Skin epidermis (tissue), 12 donors: ENCODE results near the gene COL4A2.

Experiments
- H3K27ac ChIP-seq, 21 experiments: fragments of 200-600 bp; sonication (generic) in 11 of 21; one replicate each; pipeline ENCODE4 v1.5.0; 2020; ENCODE audit warnings: mild to moderate bottlenecking in 3 of 21, inconsistent platforms in 2 of 21, moderate library complexity in 2 of 21
- H3K4me3 ChIP-seq, 7 experiments: fragments of 200-600 bp; sonication (generic) in 2 of 7; one replicate each; pipeline ENCODE4 v1.5.0; 2020; ENCODE audit warnings: inconsistent platforms in 2 of 7, mild to moderate bottlenecking in 2 of 7, moderate library complexity in 1 of 7

The COL4A2 gene

GRCh38 chr13:110506859-110507566, 199.9 kb downstream of the COL4A2 start:
- H3K27ac ChIP-seq, result no peak overlapping the region
- H3K4me3 ChIP-seq, result no peak overlapping the region

DNA sequence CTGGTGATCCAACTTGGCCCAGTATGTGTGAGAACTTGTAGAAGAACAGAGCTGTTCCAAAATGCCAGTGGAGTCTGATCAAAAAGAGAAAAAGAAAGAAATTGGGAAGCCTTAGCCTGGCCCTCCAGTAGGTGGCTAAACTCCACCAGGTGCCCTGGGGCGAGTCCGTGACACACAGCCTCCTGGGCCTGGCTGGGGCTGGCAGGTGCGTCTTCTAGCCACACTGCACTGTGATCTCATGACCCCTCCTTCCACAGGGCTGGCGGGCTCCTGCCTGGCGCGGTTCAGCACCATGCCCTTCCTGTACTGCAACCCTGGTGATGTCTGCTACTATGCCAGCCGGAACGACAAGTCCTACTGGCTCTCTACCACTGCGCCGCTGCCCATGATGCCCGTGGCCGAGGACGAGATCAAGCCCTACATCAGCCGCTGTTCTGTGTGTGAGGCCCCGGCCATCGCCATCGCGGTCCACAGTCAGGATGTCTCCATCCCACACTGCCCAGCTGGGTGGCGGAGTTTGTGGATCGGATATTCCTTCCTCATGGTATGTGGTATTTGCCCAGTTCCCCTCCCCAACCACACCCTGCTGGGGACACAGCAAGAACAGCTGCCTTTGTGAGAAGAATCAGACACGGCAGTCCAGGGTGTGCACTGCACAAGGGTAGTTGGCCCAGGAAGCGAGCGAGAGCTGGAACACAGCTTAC, 200.7 kb downstream of the COL4A2 start:
- H3K4me3 ChIP-seq, result no peak overlapping the region

GRCh38 chr13:110509478-110509926, 202.4 kb downstream of the COL4A2 start:
- Histone ChIP-seq H3K27ac (no peak overlapping the region), H3K4me3 (no peak overlapping the region)

More for the DNA sequence above, 200.7 kb downstream of the COL4A2 start:
- peak overlapping the region in 1 of 21 experiments; percentile 20 for H3K27ac ChIP-seq

GRCh38 chr13:110509971-110510786, 203.1 kb downstream of the COL4A2 start:
- no peak overlapping the region for H3K27ac ChIP-seq

GRCh38 chr13:110511509-110512181, 204.6 kb downstream of the COL4A2 start:
- no peak overlapping the region for H3K27ac ChIP-seq

More at GRCh38 chr13:110509971-110510786, 203.1 kb downstream of the COL4A2 start:
- no peak overlapping the region for H3K4me3 ChIP-seq

DNA sequence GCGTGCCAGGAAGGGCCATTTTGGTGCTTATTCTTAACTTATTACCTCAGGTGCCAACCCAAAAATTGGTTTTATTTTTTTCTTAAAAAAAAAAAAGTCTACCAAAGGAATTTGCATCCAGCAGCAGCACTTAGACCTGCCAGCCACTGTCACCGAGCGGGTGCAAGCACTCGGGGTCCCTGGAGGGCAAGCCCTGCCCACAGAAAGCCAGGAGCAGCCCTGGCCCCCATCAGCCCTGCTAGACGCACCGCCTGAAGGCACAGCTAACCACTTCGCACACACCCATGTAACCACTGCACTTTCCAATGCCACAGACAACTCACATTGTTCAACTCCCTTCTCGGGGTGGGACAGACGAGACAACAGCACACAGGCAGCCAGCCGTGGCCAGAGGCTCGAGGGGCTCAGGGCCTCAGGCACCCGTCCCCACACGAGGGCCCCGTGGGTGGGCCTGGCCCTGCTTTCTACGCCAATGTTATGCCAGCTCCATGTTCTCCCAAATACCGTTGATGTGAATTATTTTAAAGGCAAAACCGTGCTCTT, 205.2 kb downstream of the COL4A2 start:
- Histone ChIP-seq H3K27ac (no peak overlapping the region), H3K4me3 (no peak overlapping the region)

More at GRCh38 chr13:110511509-110512181, 204.6 kb downstream of the COL4A2 start:
- H3K4me3 ChIP-seq, result no peak overlapping the region

GRCh38 chr13:110516500-110516899, 209.4 kb downstream of the COL4A2 start:
- H3K27ac ChIP-seq, result no peak overlapping the region
- H3K4me3 ChIP-seq, result no peak overlapping the region

GRCh38 chr13:110517505-110518225, 210.6 kb downstream of the COL4A2 start:
- Histone ChIP-seq H3K27ac (no peak overlapping the region), H3K4me3 (no peak overlapping the region)

- Histone ChIP-seq H3K27ac (no peak overlapping the region), H3K4me3 (no peak overlapping the region)
Measured at GRCh38 chr13:110518226-110518525, 211.1 kb downstream of the COL4A2 start.

- no peak overlapping the region for H3K4me3 ChIP-seq
- no peak overlapping the region for H3K27ac ChIP-seq
Measured at GRCh38 chr13:110518571-110518970, 211.5 kb downstream of the COL4A2 start.

GRCh38 chr13:110519046-110519445, 212.0 kb downstream of the COL4A2 start:
- H3K27ac ChIP-seq, result no peak overlapping the region

DNA sequence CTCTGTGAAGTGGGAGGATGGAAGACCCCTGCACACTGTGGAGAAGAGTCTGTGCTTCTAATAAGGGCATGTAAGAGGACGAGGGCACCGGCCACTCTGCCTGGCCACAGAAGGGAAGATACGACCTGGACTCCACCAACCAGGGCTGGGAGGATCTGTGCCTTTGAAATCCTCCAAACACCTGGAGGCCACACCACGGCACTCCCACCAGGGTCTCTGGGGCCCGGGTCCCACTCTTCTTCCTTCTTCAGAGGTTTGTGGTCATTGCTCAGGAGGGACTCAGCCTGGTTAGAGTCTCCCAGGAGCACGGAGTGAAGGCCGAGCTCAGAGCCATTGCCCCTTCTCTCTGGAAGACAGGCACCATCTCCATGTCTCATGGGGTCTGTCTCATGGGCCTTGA, 212.4 kb downstream of the COL4A2 start:
- H3K27ac ChIP-seq, result peak overlapping the region in 1 of 21 experiments; percentile 81
- no peak overlapping the region for H3K4me3 ChIP-seq

More at GRCh38 chr13:110519046-110519445, 212.0 kb downstream of the COL4A2 start:
- H3K4me3 ChIP-seq, result no peak overlapping the region

- H3K27ac ChIP-seq, result peak overlapping the region in 12 of 21 experiments; percentile 7 to 81 (median 40)
- H3K4me3 ChIP-seq, result no peak overlapping the region
Measured at GRCh38 chr13:110520431-110521295, 213.6 kb downstream of the COL4A2 start.

- Histone ChIP-seq H3K4me3 (no peak overlapping the region), H3K27ac (peak overlapping the region in 9 of 21 experiments; percentile 10 to 81 (median 45))
Measured at GRCh38 chr13:110521296-110521680, 214.2 kb downstream of the COL4A2 start.

- Histone ChIP-seq H3K4me3 (no peak overlapping the region), H3K27ac (peak overlapping the region in 4 of 21 experiments; percentile 18 to 81 (median 56))
Measured at GRCh38 chr13:110521946-110522345, 214.9 kb downstream of the COL4A2 start.

GRCh38 chr13:110522721-110523120, 215.6 kb downstream of the COL4A2 start:
- Histone ChIP-seq H3K4me3 (no peak overlapping the region), H3K27ac (no peak overlapping the region)

GRCh38 chr13:110523180-110523579, 216.1 kb downstream of the COL4A2 start:
- Histone ChIP-seq H3K4me3 (no peak overlapping the region), H3K27ac (no peak overlapping the region)
